Choroid plexus epithelial cell (primary cell): ENCODE data around the gene SLC25A52.

Experiments
- DNase-seq: peaks from one replicate; pipeline ENCODE4 v3.0.0-alpha.2; 2010; ENCODE audit warnings: low read depth
- H3K4me3 ChIP-seq: 2 replicates; pipeline ENCODE4 v1.5.1; 2011; ENCODE audit warnings: low read depth, mild to moderate bottlenecking, control low read depth, low read length, moderate library complexity
- CTCF ChIP-seq: conservative IDR thresholded peaks from 2 replicates; pipeline ENCODE4 v1.5.1; 2011; ENCODE audit warnings: low read depth, mild to moderate bottlenecking, control low read depth, inconsistent platforms, low read length, moderate library complexity

SLC25A52 gene

DNA sequence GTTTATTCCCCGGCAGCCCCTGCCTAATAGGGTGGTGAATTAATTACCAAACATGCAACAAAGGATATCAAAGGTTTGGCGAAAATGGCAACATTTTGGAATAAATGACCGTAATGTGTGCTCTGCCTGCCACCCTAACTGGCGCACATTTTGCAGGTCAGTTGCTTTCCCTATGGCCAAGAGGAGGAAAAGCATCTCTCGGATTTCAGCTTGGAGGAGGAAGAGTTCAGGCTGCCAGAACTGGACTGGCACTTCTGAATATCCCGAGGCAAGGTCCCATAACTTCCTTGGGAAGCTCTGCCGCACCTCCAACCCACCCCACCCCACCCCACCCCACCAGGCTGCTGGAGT lies 37.1 kb downstream of the SLC25A52 start:
- H3K4me3 ChIP-seq: no peak overlapping the region
- no peak for DNase-seq
- TF ChIP-seq CTCF: no peak

DNA sequence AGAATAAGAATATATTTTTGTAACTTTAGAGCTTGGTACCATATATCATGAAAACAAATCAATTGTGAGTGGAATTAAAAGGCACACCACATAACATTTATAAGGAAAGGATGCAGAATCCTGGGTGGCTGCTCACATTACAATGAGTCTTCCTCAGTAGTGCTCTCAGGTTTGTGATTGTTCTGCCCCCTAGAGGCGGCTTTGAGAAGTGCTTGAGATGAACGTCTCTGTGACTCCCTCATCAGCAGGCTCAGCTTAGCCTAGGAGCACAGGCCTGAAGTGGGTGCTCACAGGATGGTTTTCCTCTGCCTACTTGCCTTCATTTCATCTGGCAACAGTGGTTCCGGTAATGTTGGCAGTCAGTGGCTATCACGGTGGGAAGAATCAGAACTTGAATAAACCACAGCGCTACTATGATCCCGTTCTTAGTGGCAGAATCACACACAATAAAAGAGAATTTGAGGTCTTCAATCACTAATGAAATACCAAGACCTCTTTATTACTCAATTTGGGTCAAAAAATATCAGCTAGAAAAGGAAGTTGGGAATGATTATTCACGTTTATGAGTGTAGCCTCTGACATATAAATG lies 38.2 kb downstream of the SLC25A52 start:
- DNase-seq: peak; percentile 88
- TF ChIP-seq CTCF: peak; percentile 94
- no peak overlapping the region for H3K4me3 ChIP-seq

- DNase-seq: no peak
- no peak for TF ChIP-seq CTCF
- H3K4me3 ChIP-seq: no peak overlapping the region
These were observed 39.1 kb downstream of the SLC25A52 start for GRCh38 chr18:31721601-31722000.

- peak; percentile 7 for DNase-seq
- TF ChIP-seq CTCF: no peak
- H3K4me3 ChIP-seq: no peak overlapping the region
These were observed 39.8 kb downstream of the SLC25A52 start for GRCh38 chr18:31720867-31721266.

DNA sequence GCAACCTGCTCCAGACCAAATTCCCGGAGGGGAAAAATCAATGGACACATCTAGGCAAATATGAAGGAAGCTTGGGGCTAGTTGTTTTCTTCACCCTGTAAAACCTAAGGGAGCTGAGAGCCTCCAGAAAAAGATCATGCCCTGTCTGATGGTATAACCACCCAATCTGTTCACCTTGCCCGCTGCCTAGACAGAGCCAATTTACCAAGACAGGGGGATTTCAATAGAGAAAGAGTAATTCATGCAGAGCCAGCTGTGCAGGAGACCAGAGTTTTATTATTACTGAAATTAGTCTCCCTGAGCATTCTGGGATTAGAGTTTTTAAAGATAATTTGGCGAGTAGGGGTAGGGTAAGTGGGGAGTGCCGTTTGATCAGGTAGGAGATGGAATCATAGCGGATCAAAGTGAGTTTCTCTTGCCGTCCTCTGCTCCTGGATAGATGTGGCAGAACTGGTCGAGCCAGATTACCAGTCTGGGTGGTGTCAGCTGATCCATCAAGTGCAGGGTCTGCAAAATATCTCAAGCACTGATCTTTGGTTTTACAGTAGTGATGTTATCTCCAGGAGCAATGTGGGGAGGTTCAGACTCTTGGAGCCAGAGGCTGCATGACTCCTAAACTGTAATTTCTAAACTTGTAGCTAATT lies 41.2 kb downstream of the SLC25A52 start:
- TF ChIP-seq CTCF: no peak

GRCh38 chr18:31718386-31718785 lies 42.3 kb downstream of the SLC25A52 start:
- DNase-seq: no peak
- no peak overlapping the region for H3K4me3 ChIP-seq
- no peak for TF ChIP-seq CTCF

More for the DNA sequence above, 41.2 kb downstream of the SLC25A52 start:
- DNase-seq: no peak
- H3K4me3 ChIP-seq: no peak overlapping the region

DNA sequence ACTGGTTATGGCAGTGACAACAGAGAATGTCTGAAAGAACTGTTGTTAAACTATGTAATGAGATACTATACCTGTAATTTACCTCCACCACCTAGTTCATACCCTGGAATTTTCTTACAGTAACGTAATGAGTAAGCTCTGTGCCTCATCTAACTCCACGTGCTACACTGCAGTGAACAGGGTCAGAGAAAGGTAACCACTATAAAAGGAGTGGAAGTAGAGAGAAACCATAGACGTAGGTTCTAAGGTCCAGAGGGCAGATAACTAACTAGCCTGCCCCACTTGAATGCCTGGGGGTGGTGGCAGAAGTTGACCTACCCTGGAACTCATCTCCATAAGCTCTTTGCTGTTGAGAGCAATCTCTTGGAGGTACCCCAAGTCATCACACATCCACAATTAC lies 44.3 kb downstream of the SLC25A52 start:
- no peak for DNase-seq
- no peak overlapping the region for H3K4me3 ChIP-seq

More for the DNA sequence above, 44.3 kb downstream of the SLC25A52 start:
- TF ChIP-seq CTCF: no peak
